HCT116 (cell line): ENCODE results near the gene GUCY2D.

Experiments
- EZH2 ChIP-seq: fragments of 200-600 bp; sonication (generic); IDR thresholded peaks from 2 replicates; pipeline ENCODE4 v1.6.1; 2017; ENCODE audit warnings: antibody characterized with exemption, mixed run types
- EZH2phosphoT487 ChIP-seq: fragments of 200-600 bp; IDR thresholded peaks from 2 replicates; pipeline ENCODE4 v1.6.1; 2018; ENCODE audit warnings: antibody characterized with exemption, borderline replicate concordance
- JUND ChIP-seq: IDR thresholded peaks from 2 replicates; pipeline ENCODE4 v1.6.1; 2012
- POLR2A ChIP-seq: IDR thresholded peaks from 2 replicates; pipeline ENCODE4 v1.7.0; 2011; ENCODE audit warnings: borderline replicate concordance; ENCODE audit not compliant: insufficient read depth, insufficient read length; ENCODE audit errors: extremely low read depth
- POLR2AphosphoS5 ChIP-seq: IDR thresholded peaks from 2 replicates; pipeline ENCODE4 v1.6.1; 2011; ENCODE audit warnings: mild to moderate bottlenecking, low read depth, low read length, moderate library complexity
- RAD21 ChIP-seq: IDR thresholded peaks from 2 replicates; pipeline ENCODE4 v1.6.1; 2012; ENCODE audit warnings: low read depth, mild to moderate bottlenecking
- TCF7L2 ChIP-seq: IDR thresholded peaks from 2 replicates; pipeline ENCODE4 v1.7.0; 2011; ENCODE audit warnings: borderline replicate concordance, inconsistent platforms; ENCODE audit not compliant: insufficient read depth, insufficient read length; ENCODE audit errors: extremely low read depth
- ZNF274 ChIP-seq: fragments of 200-500 bp; sonication (Bioruptor generic); IDR thresholded peaks from 2 replicates; pipeline ENCODE4 v1.6.1; 2014; ENCODE audit warnings: mild to moderate bottlenecking, low read depth, low read length, inconsistent platforms
- TF ChIP-seq, protein P1 (sequence below): IDR thresholded peaks from 2 replicates; pipeline ENCODE4 v1.6.1; 2012
- TF ChIP-seq, protein P2 (sequence below), 3 experiments: fragments of 200-600 bp in 1 of 3; sonication (generic) in 1 of 3; IDR thresholded peaks in 2 of 3; conservative IDR thresholded peaks in 1 of 3; 2 replicates each; pipeline ENCODE4 v1.5.1; 2012 to 2017; ENCODE audit warnings: low read depth in 2 of 3, low read length in 2 of 3, antibody characterized with exemption in 1 of 3, borderline replicate concordance in 1 of 3, control low read depth in 1 of 3, mild to moderate bottlenecking in 1 of 3, mixed read lengths in 1 of 3, mixed run types in 1 of 3, moderate library complexity in 1 of 3; ENCODE audit not compliant: insufficient read depth in 1 of 3
- TF ChIP-seq, protein P3 (sequence below): IDR thresholded peaks from 2 replicates; pipeline ENCODE4 v1.6.1; 2012

DNA sequence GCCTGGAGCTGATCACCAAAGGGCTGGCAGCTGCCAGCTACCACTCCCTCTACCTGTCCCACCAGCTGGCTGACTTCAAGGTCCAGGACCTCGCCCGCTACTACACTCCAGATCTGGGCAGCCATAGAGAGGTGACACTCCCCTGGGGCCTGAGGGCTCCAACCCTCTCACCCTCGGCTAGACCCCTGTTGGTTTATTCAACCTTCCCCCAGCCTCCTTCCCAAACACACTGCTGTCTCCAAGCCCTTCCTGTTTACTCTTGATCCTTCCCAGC is 67.1 kb downstream of the GUCY2D start:
- TF ChIP-seq, protein P1, sequence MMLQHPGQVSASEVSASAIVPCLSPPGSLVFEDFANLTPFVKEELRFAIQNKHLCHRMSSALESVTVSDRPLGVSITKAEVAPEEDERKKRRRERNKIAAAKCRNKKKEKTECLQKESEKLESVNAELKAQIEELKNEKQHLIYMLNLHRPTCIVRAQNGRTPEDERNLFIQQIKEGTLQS = no peak
- no peak for TF ChIP-seq JUND
- no peak for TF ChIP-seq POLR2AphosphoS5
- TF ChIP-seq RAD21 = no peak
- TF ChIP-seq EZH2phosphoT487 = no peak
- no peak for TF ChIP-seq EZH2
- TF ChIP-seq, protein P2, sequence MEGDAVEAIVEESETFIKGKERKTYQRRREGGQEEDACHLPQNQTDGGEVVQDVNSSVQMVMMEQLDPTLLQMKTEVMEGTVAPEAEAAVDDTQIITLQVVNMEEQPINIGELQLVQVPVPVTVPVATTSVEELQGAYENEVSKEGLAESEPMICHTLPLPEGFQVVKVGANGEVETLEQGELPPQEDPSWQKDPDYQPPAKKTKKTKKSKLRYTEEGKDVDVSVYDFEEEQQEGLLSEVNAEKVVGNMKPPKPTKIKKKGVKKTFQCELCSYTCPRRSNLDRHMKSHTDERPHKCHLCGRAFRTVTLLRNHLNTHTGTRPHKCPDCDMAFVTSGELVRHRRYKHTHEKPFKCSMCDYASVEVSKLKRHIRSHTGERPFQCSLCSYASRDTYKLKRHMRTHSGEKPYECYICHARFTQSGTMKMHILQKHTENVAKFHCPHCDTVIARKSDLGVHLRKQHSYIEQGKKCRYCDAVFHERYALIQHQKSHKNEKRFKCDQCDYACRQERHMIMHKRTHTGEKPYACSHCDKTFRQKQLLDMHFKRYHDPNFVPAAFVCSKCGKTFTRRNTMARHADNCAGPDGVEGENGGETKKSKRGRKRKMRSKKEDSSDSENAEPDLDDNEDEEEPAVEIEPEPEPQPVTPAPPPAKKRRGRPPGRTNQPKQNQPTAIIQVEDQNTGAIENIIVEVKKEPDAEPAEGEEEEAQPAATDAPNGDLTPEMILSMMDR (IDR thresholded peaks at IDR 0.05 in 2 of 3, conservative IDR thresholded peaks at IDR 0.05 in 1 of 3; ENCODE audit: borderline replicate concordance in 1 of 3, insufficient read depth in 1 of 3, low read depth in 2 of 3, low read length in 2 of 3) = no peak
- TF ChIP-seq POLR2A = no peak
- TF ChIP-seq, protein P3, sequence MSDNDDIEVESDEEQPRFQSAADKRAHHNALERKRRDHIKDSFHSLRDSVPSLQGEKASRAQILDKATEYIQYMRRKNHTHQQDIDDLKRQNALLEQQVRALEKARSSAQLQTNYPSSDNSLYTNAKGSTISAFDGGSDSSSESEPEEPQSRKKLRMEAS = no peak
- no peak for TF ChIP-seq TCF7L2
- no peak for TF ChIP-seq ZNF274
